ENCODE data around the gene NT5E. TPM values are rescaled to one million over a fixed set of nuclear protein-coding genes. Genes with fewer than 3 reads are reported as not detected.

The NT5E gene
- total RNA-seq, 1 experiment from 2014 or later = 0.52 TPM

DNA sequence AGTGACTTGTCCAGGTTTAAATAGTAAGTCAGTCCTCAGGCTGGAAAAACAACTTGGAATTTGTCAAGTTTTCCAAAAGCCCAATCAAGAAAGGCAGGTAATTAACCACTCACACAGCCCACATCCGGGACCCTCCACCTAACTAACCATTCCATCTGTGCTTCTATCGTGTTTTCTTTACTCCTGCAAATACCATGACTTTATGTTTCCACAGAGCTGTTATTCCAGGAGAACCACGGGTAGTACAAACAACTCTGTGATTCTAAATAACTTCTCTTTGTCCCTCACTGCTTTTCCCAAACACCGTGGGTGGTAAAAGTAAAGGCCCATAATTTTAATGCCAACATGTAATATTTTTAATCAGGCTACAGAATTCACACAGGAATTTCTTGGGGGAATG lies 49.6 kb upstream of the NT5E start:
- H2BK120ac ChIP-seq (ENCODE audit: low read depth, low read length, poor library complexity, severe bottlenecking) = no peak overlapping the region
- no peak overlapping the region for H4K8ac ChIP-seq (replicated peaks; ENCODE audit: insufficient read length, low read depth, low read length)
- H4K5ac ChIP-seq (ENCODE audit: insufficient read length, low read depth, low read length) = no peak overlapping the region
- no peak overlapping the region for H3T11ph ChIP-seq (ENCODE audit: low read length)
- Mint-ChIP-seq H3K27me3 (ENCODE audit: low read depth) (no peaks in the 10 kb centered on the region), H3K4me1 (peaks cover 24 to 42% of the 10 kb centered on the region in 2 experiments), H3K27ac (no peak overlapping the region; a peak in 1 of 7 replicates), H3K9me3 (peaks cover 8 to 11% of the 10 kb centered on the region in 2 experiments; a peak in 4 of 5 replicates), H3K4me3 (no peak overlapping the region), H3K36me3 (ENCODE audit: insufficient read depth in 1 of 3, low read depth in 3 of 3) (peaks cover 0 to 5% (median 3%) of the 10 kb centered on the region in 3 experiments; a peak in 2 of 7 replicates)
- H3K27me3 ChIP-seq (ENCODE audit: insufficient read depth, low read length) = 0 out of 2 replicates have a peak, but pooled peaks cover 3% of the 10 kb centered on the region
- H2BK20ac ChIP-seq (ENCODE audit: low read depth, low read length, poor library complexity, severe bottlenecking) = no peak overlapping the region
- H2BK15ac ChIP-seq (ENCODE audit: low read depth, low read length) = no peak overlapping the region
- no peaks in the 10 kb centered on the region for H3K79me2 ChIP-seq (ENCODE audit: insufficient read depth, low read length)
- H4K20me1 ChIP-seq (ENCODE audit: control insufficient read depth, insufficient read depth, insufficient read length) = no peaks in the 10 kb centered on the region
- no peak overlapping the region for H3K18ac ChIP-seq (ENCODE audit: insufficient read length, low read depth, low read length)
- H3K4me2 ChIP-seq (ENCODE audit: insufficient read depth, insufficient read length, low read length) = no peak overlapping the region
- H3K4ac ChIP-seq (ENCODE audit: low read depth, low read length) = no peak overlapping the region
- H3K9me3 ChIP-seq (ENCODE audit: control insufficient read depth, low read depth, low read length) = no peaks in the 10 kb centered on the region
- DNase-seq = no peak
- peaks cover 15% of the 10 kb centered on the region; the same call in 1 of the 2 replicates for H3K4me1 ChIP-seq (ENCODE audit: insufficient read depth, low read length)
- H3K14ac ChIP-seq (ENCODE audit: insufficient read depth, low read length) = no peak overlapping the region
- H4K91ac ChIP-seq (ENCODE audit: insufficient read length, low read depth, low read length) = no peak overlapping the region
- no peak overlapping the region for H2AK5ac ChIP-seq (ENCODE audit: insufficient read length, low read length)
- H3K56ac ChIP-seq (ENCODE audit: insufficient read length, low read depth, low read length) = no peak overlapping the region
- H3K23me2 ChIP-seq (ENCODE audit: insufficient read length, low read depth, low read length, poor library complexity, severe bottlenecking) = no peaks in the 10 kb centered on the region
- H3K9ac ChIP-seq (ENCODE audit: extremely low read depth, insufficient read length, low read length) = no peak overlapping the region
- H2BK5ac ChIP-seq (ENCODE audit: insufficient read length, low read length) = no peak overlapping the region
- H2AFZ ChIP-seq (ENCODE audit: low read length) = no peak overlapping the region
- no peak overlapping the region for H2BK12ac ChIP-seq (ENCODE audit: insufficient read length, low read depth, low read length)
- H3K79me1 ChIP-seq (ENCODE audit: insufficient read depth, low read depth, low read length, poor library complexity, severe bottlenecking) = no peaks in the 10 kb centered on the region
- H3K23ac ChIP-seq (ENCODE audit: insufficient read length, low read depth, low read length) = no peak overlapping the region
- no peak for TF ChIP-seq CTCF (conservative IDR thresholded peaks at IDR 0.05)
- no peak overlapping the region for H3K27ac ChIP-seq (ENCODE audit: insufficient read length, low read depth, low read length)
- no CpG with 5 or more reads among the region's 4 CpGs for WGBS (ENCODE audit: extremely low coverage, insufficient read length, low lambda C conversion rate)
